ENCODE measurements around the gene CDKL1. TPM values are rescaled to one million over a fixed set of nuclear protein-coding genes. Genes with fewer than 3 reads are reported as not detected.

CDKL1 gene
- total RNA-seq, 2 donors from 2014 or later = 3.6 to 10.2 TPM

Other genes starting within 250 kb of the CDKL1 start
- gene SOS2, start 165.3 kb downstream of the CDKL1 start, total RNA-seq = 10 to 100 TPM; 16.4 to 37.6 TPM
- gene L2HGDH, start 84.7 kb downstream of the CDKL1 start, total RNA-seq = 10 to 100 TPM; 13.0 to 14.1 TPM
- gene DMAC2L, start 84.6 kb downstream of the CDKL1 start, total RNA-seq = 10 to 100 TPM; 11.8 to 13.2 TPM
- 10 to 100 TPM; 17.9 to 22.3 TPM for gene MAP4K5, start 135.7 kb upstream of the CDKL1 start, total RNA-seq
- gene ATL1, start 163.3 kb upstream of the CDKL1 start, total RNA-seq = 1 to 10 TPM; 1.4 to 1.8 TPM